NCI-H2081 treated with DMSO at 0.1 percent for 48 hours (cell line): ENCODE results near the gene MLYCD.

Experiments used
- DNase-seq: peaks from one replicate; lab custom pipeline; 2025; lab: John Stamatoyannopoulos, UW

Gene MLYCD

GRCh38 chr16:83925957-83926725 is 27.2 kb downstream of the MLYCD start:
- no peak for DNase-seq

GRCh38 chr16:83926726-83927397 is 27.9 kb downstream of the MLYCD start:
- DNase-seq, result no peak

GRCh38 chr16:83928341-83929055 is 29.6 kb downstream of the MLYCD start:
- no peak for DNase-seq

- no peak for DNase-seq
Observed at GRCh38 chr16:83929811-83930555, 31.1 kb downstream of the MLYCD start.

GRCh38 chr16:83930730-83931500 is 32.0 kb downstream of the MLYCD start:
- no peak for DNase-seq

GRCh38 chr16:83931556-83931955 is 32.6 kb downstream of the MLYCD start:
- no peak for DNase-seq

DNA sequence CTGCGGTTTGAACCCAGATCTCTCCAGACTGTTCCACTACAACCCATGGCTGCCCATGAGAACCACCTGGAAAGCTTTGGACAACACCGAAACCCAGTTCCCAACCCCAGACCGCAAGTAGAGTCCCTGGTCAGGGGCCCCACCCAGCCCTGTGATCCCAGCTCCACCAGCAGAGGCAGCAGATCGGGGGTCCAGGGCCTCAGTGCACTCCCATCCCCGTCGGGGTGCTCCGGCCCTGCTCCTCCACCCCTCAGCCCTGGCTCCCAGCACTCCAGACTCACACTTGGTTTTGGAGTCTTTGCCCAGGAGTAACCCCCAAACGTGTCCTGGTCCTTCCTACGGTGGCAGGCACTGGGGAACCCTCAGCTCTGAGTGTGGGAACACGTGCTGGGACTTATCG is 33.4 kb downstream of the MLYCD start:
- DNase-seq, result no peak

- no peak for DNase-seq
Observed at GRCh38 chr16:83932955-83933673, 34.2 kb downstream of the MLYCD start.

GRCh38 chr16:83933885-83934683 is 35.2 kb downstream of the MLYCD start:
- DNase-seq, result no peak

DNA sequence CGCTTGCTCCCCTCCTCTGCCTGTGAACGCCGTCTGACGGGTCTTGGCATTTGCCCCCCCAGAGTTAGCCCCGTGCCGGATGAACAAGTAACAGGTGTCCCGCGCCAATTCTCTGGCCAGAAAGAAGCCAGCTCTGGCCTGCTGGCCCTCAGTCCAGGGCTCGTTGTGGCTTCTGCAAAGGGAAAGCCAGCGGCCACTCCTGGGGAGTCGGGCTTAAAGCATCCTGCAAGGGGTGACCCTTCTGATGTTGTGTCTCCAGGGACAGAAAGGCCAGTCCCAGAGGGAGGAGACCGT is 35.7 kb downstream of the MLYCD start:
- DNase-seq, result no peak

DNA sequence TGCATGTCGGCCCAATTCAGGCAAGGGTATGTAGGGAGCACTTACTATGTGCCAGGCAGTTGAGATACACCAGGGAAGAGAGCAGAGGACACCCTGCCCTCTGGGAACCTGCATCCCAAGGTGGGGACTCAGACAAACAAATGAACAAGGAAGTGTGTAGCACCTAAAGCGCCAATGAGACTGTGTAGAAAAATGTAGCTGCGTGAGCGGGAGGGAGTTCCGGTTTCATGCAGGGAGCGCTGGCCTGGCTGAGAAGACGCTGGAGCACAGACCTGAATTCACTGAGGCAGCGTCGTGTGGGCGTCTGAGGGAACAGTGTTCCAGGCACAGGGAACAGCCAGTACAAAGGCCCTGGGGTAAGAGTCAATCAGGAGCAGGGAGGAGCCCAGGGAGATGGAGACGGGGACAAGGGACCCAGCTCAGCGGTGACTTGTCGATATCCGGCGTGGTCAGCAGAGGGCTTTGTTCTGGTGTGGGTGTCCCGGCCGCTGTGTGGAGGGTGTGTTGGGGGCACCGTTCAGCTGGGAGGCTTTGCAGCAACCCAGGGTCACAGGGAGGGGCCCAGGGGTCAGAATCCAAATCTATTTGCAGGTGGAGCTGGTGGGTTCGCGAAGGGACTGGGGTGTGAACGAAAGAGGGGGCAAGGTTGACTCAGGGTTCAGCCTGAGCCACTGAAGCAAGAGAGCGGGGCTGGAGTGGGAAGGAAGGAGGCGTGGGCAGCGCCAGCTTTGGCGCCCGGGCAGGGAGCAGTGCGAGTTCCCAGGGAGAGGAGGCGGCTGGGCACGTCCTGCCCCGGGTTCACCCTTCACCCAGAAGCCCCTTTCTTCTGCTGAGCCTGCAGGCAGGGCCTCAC is 36.3 kb downstream of the MLYCD start:
- DNase-seq, result no peak

DNA sequence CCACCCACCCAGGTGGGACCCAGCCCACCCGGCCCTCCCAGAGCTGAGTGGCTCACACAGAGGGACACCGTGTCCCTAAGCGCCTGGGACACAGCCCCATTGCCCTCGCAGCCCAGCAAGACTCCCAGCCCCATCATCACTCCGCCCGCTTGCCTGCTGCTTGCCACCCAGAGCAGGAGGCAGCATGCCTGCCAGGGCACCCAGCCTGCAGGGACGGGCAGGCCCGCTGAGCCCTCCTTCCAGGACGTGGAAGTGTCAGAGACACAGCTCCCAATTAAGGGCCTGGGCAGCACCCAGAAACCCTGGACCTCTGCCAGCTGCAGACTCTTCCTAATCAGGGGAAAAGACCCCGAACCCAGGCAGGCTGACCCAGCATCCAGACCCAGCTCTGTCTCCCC is 36.9 kb downstream of the MLYCD start:
- DNase-seq, result no peak

DNA sequence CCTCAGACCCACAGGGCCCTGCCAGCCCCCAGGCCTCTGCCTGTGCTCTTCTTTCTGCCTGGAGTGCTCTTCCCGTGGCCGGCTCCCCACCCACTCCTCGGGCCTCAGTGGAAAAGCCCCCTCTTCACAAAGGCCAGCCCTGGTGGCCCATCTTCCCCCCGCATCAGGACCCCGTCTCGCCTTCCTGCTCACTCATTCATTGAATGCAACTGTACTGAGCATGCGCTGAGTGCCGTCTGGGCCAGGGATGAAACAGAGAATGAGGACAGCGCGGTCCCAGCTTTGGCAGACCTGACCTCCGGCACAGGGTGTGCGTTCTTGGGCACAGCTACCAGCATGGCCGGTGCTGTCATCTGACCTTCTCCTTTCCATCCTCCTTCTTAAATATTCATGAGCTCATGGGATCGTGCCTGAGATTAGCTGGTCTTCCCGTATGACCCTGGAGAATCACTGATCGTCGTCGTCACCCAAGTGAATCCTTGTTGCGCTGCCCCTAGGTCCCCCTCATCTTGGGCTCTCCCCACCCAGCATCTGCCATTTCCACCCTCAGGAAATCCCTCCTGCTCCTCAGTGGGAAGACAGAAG is 37.8 kb downstream of the MLYCD start:
- no peak for DNase-seq

- no peak for DNase-seq
Observed at GRCh38 chr16:83937267-83937666, 38.4 kb downstream of the MLYCD start.

DNA sequence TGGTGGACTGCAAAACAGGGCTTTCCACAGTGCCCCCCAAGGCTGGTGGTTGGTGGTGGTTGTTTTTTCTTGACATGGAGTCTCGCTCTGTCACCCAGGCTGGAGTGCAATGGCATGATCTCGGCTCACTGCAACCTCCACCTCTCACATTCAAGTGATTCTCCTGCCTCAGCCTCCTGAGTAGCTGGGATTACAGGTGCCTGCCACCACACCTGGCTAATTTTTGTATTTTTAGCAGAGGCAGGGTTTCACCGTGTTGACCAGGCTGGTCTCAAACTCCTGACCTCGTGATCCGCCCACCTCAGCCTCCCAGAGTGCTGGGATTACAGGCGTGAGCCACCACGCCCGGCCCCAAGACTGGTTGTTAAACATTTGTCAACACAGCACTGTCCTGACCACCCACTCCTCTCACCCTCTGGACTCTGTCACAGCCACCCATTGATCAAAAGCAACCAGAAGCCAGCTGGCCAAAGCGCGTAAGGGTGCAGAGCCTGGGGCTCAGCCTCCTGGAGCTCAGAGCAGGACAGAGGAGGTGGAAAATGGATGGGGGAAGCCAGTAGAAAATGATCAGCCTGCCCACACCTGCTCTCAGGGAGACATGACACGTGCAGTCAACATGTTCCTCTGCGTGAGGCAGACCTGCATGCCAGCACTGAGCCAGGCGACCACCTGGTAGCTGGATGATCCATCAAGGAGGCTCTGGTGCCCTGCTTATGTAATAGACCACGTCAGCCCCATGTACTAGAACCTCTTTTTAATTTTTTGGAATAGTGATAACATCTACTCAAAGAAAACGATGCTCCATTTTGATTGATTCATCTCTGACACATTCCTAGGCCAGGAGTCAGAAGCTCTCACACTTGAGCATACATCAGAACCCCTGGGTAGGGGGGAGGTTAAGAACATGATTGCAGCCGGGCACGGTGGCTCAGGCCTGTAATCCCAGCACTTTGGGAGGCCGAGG is 39.3 kb downstream of the MLYCD start:
- no peak for DNase-seq

GRCh38 chr16:83939266-83939855 is 40.4 kb downstream of the MLYCD start:
- DNase-seq, result no peak

DNA sequence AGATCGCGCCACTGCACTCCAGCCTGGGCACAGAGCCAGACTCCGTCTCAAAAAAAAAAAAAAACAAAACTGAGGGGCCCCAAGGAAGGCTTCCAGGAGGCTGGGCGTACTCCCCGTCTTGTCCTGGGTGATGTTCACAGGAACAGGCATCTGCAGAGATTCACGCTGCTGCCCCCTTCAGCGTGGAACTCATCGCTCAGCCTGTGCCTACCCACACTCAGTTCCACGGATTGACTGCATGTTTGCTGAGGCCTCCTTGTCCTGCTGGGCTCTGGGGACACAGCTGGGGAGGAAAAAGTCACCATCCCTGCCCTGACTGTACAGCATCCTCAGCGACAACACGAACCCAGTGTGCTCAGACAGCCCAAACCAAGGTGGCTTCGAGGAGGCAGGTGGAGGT is 41.2 kb downstream of the MLYCD start:
- no peak for DNase-seq
